ELF-1 (cell line): ENCODE results near the gene TTC39B.

Experiments used
- DNase-seq: peaks from one replicate; pipeline ENCODE4 v3.0.0-alpha.2; 2016; ENCODE audit warnings: low read depth, low spot score

TTC39B gene

GRCh38 chr9:15178631-15179030 is 128.4 kb downstream of the TTC39B start:
- no peak for DNase-seq

GRCh38 chr9:15176836-15177235 is 130.2 kb downstream of the TTC39B start:
- no peak for DNase-seq

GRCh38 chr9:15163931-15164330 is 143.1 kb downstream of the TTC39B start:
- DNase-seq = no peak

GRCh38 chr9:15161753-15162152 is 145.3 kb downstream of the TTC39B start:
- no peak for DNase-seq

GRCh38 chr9:15160673-15161072 is 146.3 kb downstream of the TTC39B start:
- DNase-seq = no peak

- DNase-seq = no peak
Observed at GRCh38 chr9:15158064-15158463, 149.0 kb downstream of the TTC39B start.

GRCh38 chr9:15157381-15157780 is 149.6 kb downstream of the TTC39B start:
- DNase-seq = no peak

- DNase-seq = no peak
Observed at GRCh38 chr9:15156241-15156640, 150.8 kb downstream of the TTC39B start.

GRCh38 chr9:15155826-15156225 is 151.2 kb downstream of the TTC39B start:
- DNase-seq = no peak

GRCh38 chr9:15155323-15155722 is 151.7 kb downstream of the TTC39B start:
- DNase-seq = no peak

GRCh38 chr9:15154677-15155076 is 152.3 kb downstream of the TTC39B start:
- no peak for DNase-seq

- DNase-seq = no peak
Observed at GRCh38 chr9:15153961-15154360, 153.1 kb downstream of the TTC39B start.

GRCh38 chr9:15150939-15151338 is 156.1 kb downstream of the TTC39B start:
- DNase-seq = no peak

- DNase-seq = no peak
Observed at GRCh38 chr9:15149450-15149849, 157.6 kb downstream of the TTC39B start.

- no peak for DNase-seq
Observed at GRCh38 chr9:15146268-15146700, 160.7 kb downstream of the TTC39B start.

GRCh38 chr9:15144622-15145061 is 162.4 kb downstream of the TTC39B start:
- no peak for DNase-seq

- peak; percentile 52 for DNase-seq
Observed at GRCh38 chr9:15142878-15143534, 164.0 kb downstream of the TTC39B start.

GRCh38 chr9:15140051-15140450 is 167.0 kb downstream of the TTC39B start:
- DNase-seq = no peak

- DNase-seq = peak; percentile 30
Observed at GRCh38 chr9:15139469-15139868, 167.5 kb downstream of the TTC39B start.

GRCh38 chr9:15138357-15138686 is 168.7 kb downstream of the TTC39B start:
- DNase-seq = peak; percentile 35

GRCh38 chr9:15137658-15138356 is 169.2 kb downstream of the TTC39B start:
- no peak for DNase-seq

- no peak for DNase-seq
Observed at GRCh38 chr9:15137089-15137488, 169.9 kb downstream of the TTC39B start.

- peak; percentile 79 for DNase-seq
Observed at GRCh38 chr9:15136646-15137045, 170.4 kb downstream of the TTC39B start.
